HCT116 (cell line): ENCODE results near the gene PLCD3. TPM values are rescaled to one million over a fixed set of nuclear protein-coding genes. Genes with fewer than 3 reads are reported as not detected.

Experiments used
- EZH2phosphoT487 ChIP-seq: fragments of 200-600 bp; IDR thresholded peaks from 2 replicates; pipeline ENCODE4 v1.6.1; 2018; ENCODE audit warnings: antibody characterized with exemption, borderline replicate concordance
- JUND ChIP-seq: IDR thresholded peaks from 2 replicates; pipeline ENCODE4 v1.6.1; 2012
- REST ChIP-seq: IDR thresholded peaks from 2 replicates; pipeline ENCODE4 v1.6.1; 2012; ENCODE audit warnings: low read depth
- ZBTB33 ChIP-seq: IDR thresholded peaks from 2 replicates; pipeline ENCODE4 v1.6.1; 2011; ENCODE audit warnings: mild to moderate bottlenecking, low read length, moderate library complexity; ENCODE audit not compliant: insufficient replicate concordance; ENCODE audit errors: extremely low read depth
- total RNA-seq: library from RNA; stranded (reverse); gene quantifications from one replicate; pipeline ENCODE4 v1.2.1, GENCODE V29; 2021; ENCODE audit not compliant: unreplicated experiment

PLCD3 gene
- total RNA-seq, 1 experiment from 2014 or later: 197 TPM

GRCh38 chr17:45135978-45136791 lies 3.9 kb upstream of the PLCD3 start (continued):
- TF ChIP-seq REST: no peak
- TF ChIP-seq EZH2phosphoT487: no peak
- TF ChIP-seq ZBTB33: no peak
- TF ChIP-seq JUND: no peak
